Astrocyte (in vitro differentiated cells and primary cell): ENCODE measurements around the gene KCND2. TPM values are rescaled to one million over a fixed set of nuclear protein-coding genes. Genes with fewer than 3 reads are reported as not detected.

Experiments
- DNase-seq: peaks from one replicate; pipeline ENCODE4 v3.0.0-alpha.2; 2010; ENCODE audit warnings: low read depth
- FAIRE-seq: peaks from 2 replicates; lab custom pipeline; 2011; peaks lifted over from hg19 to GRCh38; lab: Jason Lieb, UNC
- H2AFZ ChIP-seq: 2 replicates; pipeline ENCODE4 v1.6.0; 2012; ENCODE audit warnings: low read depth, low read length, inconsistent platforms
- H3K27ac ChIP-seq: 2 replicates; pipeline ENCODE4 v1.5.1; 2011; ENCODE audit warnings: low read depth, low read length, inconsistent platforms
- H3K27me3 ChIP-seq: 2 replicates; pipeline ENCODE4 v1.6.0; 2011; ENCODE audit warnings: low read length, inconsistent platforms; ENCODE audit not compliant: insufficient read depth
- H3K36me3 ChIP-seq: 2 replicates; pipeline ENCODE4 v1.5.1; 2011; ENCODE audit warnings: low read length, inconsistent platforms; ENCODE audit not compliant: insufficient read depth
- H3K4me1 ChIP-seq: 2 replicates; pipeline ENCODE4 v1.5.1; 2011; ENCODE audit warnings: low read length, inconsistent platforms; ENCODE audit not compliant: insufficient read depth
- H3K4me2 ChIP-seq: 2 replicates; pipeline ENCODE4 v1.6.0; 2012; ENCODE audit warnings: low read length, inconsistent platforms
- H3K4me3 ChIP-seq: 2 replicates; pipeline ENCODE4 v1.5.1; 2011; ENCODE audit warnings: low read depth, mild to moderate bottlenecking, low read length, inconsistent platforms; ENCODE audit not compliant: insufficient read depth
- H3K79me2 ChIP-seq: 2 replicates; pipeline ENCODE4 v1.6.0; 2012; ENCODE audit warnings: mild to moderate bottlenecking, low read length, inconsistent platforms; ENCODE audit not compliant: insufficient read depth
- H3K9ac ChIP-seq: 2 replicates; pipeline ENCODE4 v1.6.0; 2012; ENCODE audit warnings: mild to moderate bottlenecking, low read length, inconsistent platforms
- H3K9me3 ChIP-seq: 2 replicates; pipeline ENCODE4 v1.5.1; 2012; ENCODE audit warnings: low read depth, mild to moderate bottlenecking, low read length, inconsistent platforms; ENCODE audit not compliant: insufficient read depth
- H4K20me1 ChIP-seq: 2 replicates; pipeline ENCODE4 v1.6.0; 2012; ENCODE audit warnings: low read length, inconsistent platforms; ENCODE audit not compliant: insufficient read depth
- H3K27ac Mint-ChIP-seq: one replicate; pipeline ENCODE4 v1.8.0; 2021; ENCODE audit warnings: mild to moderate bottlenecking, mixed read lengths; ENCODE audit not compliant: unreplicated experiment
- H3K27me3 Mint-ChIP-seq: one replicate; pipeline ENCODE4 v1.8.0; 2021; ENCODE audit warnings: low read depth, mixed read lengths; ENCODE audit not compliant: unreplicated experiment
- H3K36me3 Mint-ChIP-seq: one replicate; pipeline ENCODE4 v1.8.0; 2021; ENCODE audit warnings: low read depth, mixed read lengths; ENCODE audit not compliant: unreplicated experiment
- H3K4me1 Mint-ChIP-seq: one replicate; pipeline ENCODE4 v1.8.0; 2021; ENCODE audit warnings: low read depth, mixed read lengths; ENCODE audit not compliant: unreplicated experiment
- H3K4me3 Mint-ChIP-seq: one replicate; pipeline ENCODE4 v1.8.0; 2021; ENCODE audit warnings: mild to moderate bottlenecking, moderate library complexity, mixed read lengths; ENCODE audit not compliant: unreplicated experiment
- H3K9me3 Mint-ChIP-seq: one replicate; pipeline ENCODE4 v1.8.0; 2021; ENCODE audit warnings: mild to moderate bottlenecking, mixed read lengths; ENCODE audit not compliant: unreplicated experiment
- EZH2 ChIP-seq: IDR thresholded peaks from 2 replicates; pipeline ENCODE4 v1.6.1; 2012; ENCODE audit warnings: mild to moderate bottlenecking, low read length, inconsistent platforms; ENCODE audit not compliant: insufficient read depth
- total RNA-seq: library from RNA; stranded (reverse); gene quantifications from 2 replicates; pipeline ENCODE4 v1.2.1, GENCODE V29; 2021
- TF ChIP-seq, protein P1 (sequence below): IDR thresholded peaks from 2 replicates; pipeline ENCODE4 v1.5.1; 2011; ENCODE audit warnings: low read depth, mild to moderate bottlenecking, inconsistent platforms, low read length, moderate library complexity; ENCODE audit not compliant: insufficient read depth

The KCND2 gene
- total RNA-seq, 1 donor from 2014 or later: 0.30 TPM

DNA sequence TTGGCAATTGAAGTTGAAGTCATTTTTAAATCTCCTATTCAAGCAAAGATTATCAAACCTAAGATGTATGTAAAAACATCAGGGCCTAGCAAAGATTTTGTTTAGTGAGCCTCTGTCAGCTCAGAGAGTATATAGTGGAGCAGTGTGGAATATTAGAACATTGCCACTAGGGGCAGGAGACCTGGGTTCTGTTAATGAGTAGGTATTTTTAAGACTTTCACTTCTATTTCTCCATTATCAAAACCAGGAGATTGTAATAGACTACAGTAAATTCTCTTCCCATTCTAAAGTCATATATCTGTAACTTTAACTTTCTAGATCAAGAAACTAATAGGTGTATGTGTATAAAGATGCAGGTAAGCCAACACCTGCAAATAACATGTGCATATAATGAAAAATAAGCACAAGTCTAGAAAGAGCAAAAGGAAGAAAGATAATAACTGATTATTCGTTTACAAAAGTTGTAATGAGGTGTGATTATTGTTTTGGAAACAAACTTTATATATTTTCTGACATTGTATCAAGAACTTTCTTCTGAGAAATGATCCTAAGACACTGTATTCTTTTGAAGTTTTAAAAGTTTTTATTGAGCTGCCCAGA lies 64.4 kb downstream of the KCND2 start:
- H3K36me3 Mint-ChIP-seq: no peaks in the 10 kb centered on the region
- Histone ChIP-seq H3K4me3 (no peak overlapping the region), H3K36me3 (no peaks in the 10 kb centered on the region), H3K27me3 (no peaks in the 10 kb centered on the region), H4K20me1 (no peaks in the 10 kb centered on the region), H3K79me2 (no peaks in the 10 kb centered on the region), H3K4me1 (no peaks in the 10 kb centered on the region), H3K4me2 (no peak overlapping the region), H3K9ac (no peak overlapping the region), H3K9me3 (no peaks in the 10 kb centered on the region), H2AFZ (no peak overlapping the region), H3K27ac (no peak overlapping the region)
- no peaks in the 10 kb centered on the region for H3K4me1 Mint-ChIP-seq
- FAIRE-seq (no peak), DNase-seq (no peak)
- H3K27me3 Mint-ChIP-seq: no peaks in the 10 kb centered on the region
- no peaks in the 10 kb centered on the region for H3K9me3 Mint-ChIP-seq
- TF ChIP-seq, protein P1, sequence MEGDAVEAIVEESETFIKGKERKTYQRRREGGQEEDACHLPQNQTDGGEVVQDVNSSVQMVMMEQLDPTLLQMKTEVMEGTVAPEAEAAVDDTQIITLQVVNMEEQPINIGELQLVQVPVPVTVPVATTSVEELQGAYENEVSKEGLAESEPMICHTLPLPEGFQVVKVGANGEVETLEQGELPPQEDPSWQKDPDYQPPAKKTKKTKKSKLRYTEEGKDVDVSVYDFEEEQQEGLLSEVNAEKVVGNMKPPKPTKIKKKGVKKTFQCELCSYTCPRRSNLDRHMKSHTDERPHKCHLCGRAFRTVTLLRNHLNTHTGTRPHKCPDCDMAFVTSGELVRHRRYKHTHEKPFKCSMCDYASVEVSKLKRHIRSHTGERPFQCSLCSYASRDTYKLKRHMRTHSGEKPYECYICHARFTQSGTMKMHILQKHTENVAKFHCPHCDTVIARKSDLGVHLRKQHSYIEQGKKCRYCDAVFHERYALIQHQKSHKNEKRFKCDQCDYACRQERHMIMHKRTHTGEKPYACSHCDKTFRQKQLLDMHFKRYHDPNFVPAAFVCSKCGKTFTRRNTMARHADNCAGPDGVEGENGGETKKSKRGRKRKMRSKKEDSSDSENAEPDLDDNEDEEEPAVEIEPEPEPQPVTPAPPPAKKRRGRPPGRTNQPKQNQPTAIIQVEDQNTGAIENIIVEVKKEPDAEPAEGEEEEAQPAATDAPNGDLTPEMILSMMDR: peak; percentile 58
- TF ChIP-seq EZH2: no peak
- no peak overlapping the region for H3K4me3 Mint-ChIP-seq
- H3K27ac Mint-ChIP-seq: no peak overlapping the region

DNA sequence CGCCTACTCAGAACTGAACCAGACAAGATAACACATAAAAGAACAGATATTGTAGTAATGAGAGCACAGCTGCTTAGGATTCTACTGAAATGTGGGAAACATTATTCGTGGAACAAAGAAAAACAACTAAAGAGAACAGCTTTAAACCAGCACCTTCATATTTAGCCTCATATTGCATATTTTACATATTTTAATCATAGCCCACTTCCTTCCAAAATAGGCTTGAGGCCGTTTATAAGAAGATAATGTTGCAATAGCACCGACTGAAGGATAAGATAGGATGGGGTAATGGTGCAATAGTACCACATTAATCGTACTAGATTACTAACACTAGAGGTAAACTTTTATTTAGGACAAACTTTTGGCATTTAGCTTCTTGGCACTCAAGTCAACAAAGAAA lies 71.3 kb downstream of the KCND2 start:
- no peaks in the 10 kb centered on the region for H3K36me3 Mint-ChIP-seq
- no peak overlapping the region for H3K4me3 Mint-ChIP-seq
- Histone ChIP-seq H3K9me3 (no peaks in the 10 kb centered on the region), H3K9ac (no peak overlapping the region), H3K36me3 (no peaks in the 10 kb centered on the region), H2AFZ (no peak overlapping the region), H3K27ac (no peak overlapping the region), H3K4me3 (no peak overlapping the region), H3K4me2 (no peak overlapping the region), H4K20me1 (no peaks in the 10 kb centered on the region), H3K4me1 (no peaks in the 10 kb centered on the region), H3K79me2 (no peaks in the 10 kb centered on the region), H3K27me3 (no peaks in the 10 kb centered on the region)
- DNase-seq (no peak), FAIRE-seq (no peak)
- no peaks in the 10 kb centered on the region for H3K4me1 Mint-ChIP-seq
- no peaks in the 10 kb centered on the region for H3K27me3 Mint-ChIP-seq
- TF ChIP-seq, protein P1: no peak
- no peak for TF ChIP-seq EZH2
- no peak overlapping the region for H3K27ac Mint-ChIP-seq
- no peaks in the 10 kb centered on the region for H3K9me3 Mint-ChIP-seq

DNA sequence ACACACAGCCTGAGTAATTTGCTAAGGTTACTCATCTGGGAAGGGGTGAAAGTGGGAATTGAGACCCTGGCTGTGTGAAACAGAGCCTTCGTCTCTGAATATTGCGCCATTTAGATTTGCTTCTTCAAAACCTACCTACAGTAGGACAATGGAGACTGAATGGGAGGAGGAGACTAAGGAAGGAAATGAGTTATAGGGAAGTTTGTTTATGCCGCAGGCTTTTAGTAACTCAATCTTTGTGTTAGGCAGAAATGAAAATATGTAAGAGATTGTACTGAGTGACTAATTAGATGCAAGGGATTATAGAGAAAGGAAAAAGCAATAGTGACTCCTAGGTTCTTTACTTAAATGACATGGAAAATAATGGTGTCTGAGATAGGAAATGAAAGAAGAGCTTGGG lies 80.2 kb downstream of the KCND2 start:
- Histone ChIP-seq H3K4me3 (no peak overlapping the region), H3K79me2 (no peaks in the 10 kb centered on the region), H3K9me3 (no peaks in the 10 kb centered on the region), H4K20me1 (no peaks in the 10 kb centered on the region), H3K4me1 (no peaks in the 10 kb centered on the region), H3K27ac (no peak overlapping the region), H3K4me2 (no peak overlapping the region), H3K27me3 (no peaks in the 10 kb centered on the region), H2AFZ (no peak overlapping the region), H3K9ac (no peak overlapping the region), H3K36me3 (no peaks in the 10 kb centered on the region)
- FAIRE-seq (no peak), DNase-seq (no peak)
- Mint-ChIP-seq H3K36me3 (no peaks in the 10 kb centered on the region), H3K27me3 (no peaks in the 10 kb centered on the region), H3K4me3 (no peak overlapping the region), H3K9me3 (no peaks in the 10 kb centered on the region), H3K27ac (no peak overlapping the region), H3K4me1 (no peaks in the 10 kb centered on the region)
- no peak for TF ChIP-seq EZH2
- TF ChIP-seq, protein P1: no peak
